SK-N-SH (cell line): ENCODE results near the gene INPP5A. TPM values are rescaled to one million over a fixed set of nuclear protein-coding genes. Genes with fewer than 3 reads are reported as not detected.
A peak's percentile ranks its signal among the peaks of the same experiment; 100 is the strongest.

Source experiments
- CTCF ChIA-PET: fragments of 300-600, 350-600 bp; formaldehyde crosslinking; extraction: SDS; loops from one replicate; lab custom pipeline; 2021; lab: Yijun Ruan, JAX
- POLR2A ChIA-PET: fragments of 350-600 bp; sonication (Branson Sonifier 250); formaldehyde crosslinking; extraction: SDS; loops from one replicate; lab custom pipeline; 2020; ENCODE audit warnings: antibody characterized with exemption, inconsistent platforms; lab: Yijun Ruan, JAX
- DNase-seq: peaks from one replicate; pipeline ENCODE4 v3.0.0; 2012
- H2AFZ ChIP-seq: fragments of 200-600 bp; sonication (generic); 2 replicates; pipeline ENCODE4 v1.8.1; 2016; ENCODE audit warnings: antibody characterized with exemption, mild to moderate bottlenecking, low read depth
- H3F3A ChIP-seq: fragments of 200-600 bp; sonication (generic); replicated peaks from 2 replicates; pipeline ENCODE3; 2016; ENCODE audit warnings: antibody characterized with exemption, mild to moderate bottlenecking; ENCODE audit not compliant: insufficient read depth
- H3K27ac ChIP-seq, 2 experiments: fragments of 200-500 bp in 1 of 2; fragments of 200-600 bp in 1 of 2; sonication (Bioruptor generic) in 1 of 2; sonication (generic), shearing (Covaris generic) in 1 of 2; 2 replicates each; pipeline versions ENCODE4 v1.5.1 to v1.6.1; 2014 to 2016; ENCODE audit warnings: low read depth in 2 of 2, inconsistent platforms in 1 of 2, low read length in 1 of 2, mild to moderate bottlenecking in 1 of 2, mixed read lengths in 1 of 2
- H3K27me3 ChIP-seq: fragments of 200-600 bp; sonication (generic), shearing (Covaris generic); 2 replicates; pipeline ENCODE4 v1.6.1; 2016; ENCODE audit warnings: mixed run types; ENCODE audit not compliant: insufficient read depth
- H3K36me3 ChIP-seq, 2 experiments: fragments of 200-500 bp in 1 of 2; fragments of 200-600 bp in 1 of 2; sonication (Bioruptor generic) in 1 of 2; sonication (generic) in 1 of 2; replicated peaks in 1 of 2; 2 replicates each; pipeline versions ENCODE3 to v1.5.1; 2014 to 2016; ENCODE audit warnings: low read length in 1 of 2, mild to moderate bottlenecking in 1 of 2; ENCODE audit not compliant: insufficient read depth in 2 of 2, control insufficient read depth in 1 of 2
- H3K4me1 ChIP-seq, 2 experiments: fragments of 200-500 bp in 1 of 2; fragments of 200-600 bp in 1 of 2; sonication (Bioruptor generic) in 1 of 2; sonication (generic), shearing (Covaris generic) in 1 of 2; 2 replicates each; pipeline versions ENCODE4 v1.5.1 to v1.6.1; 2014 to 2016; ENCODE audit warnings: low read depth in 1 of 2, low read length in 1 of 2, mixed run types in 1 of 2; ENCODE audit not compliant: insufficient read depth in 2 of 2, control insufficient read depth in 1 of 2
- H3K4me2 ChIP-seq: fragments of 200-600 bp; sonication (generic), shearing (Covaris generic); 2 replicates; pipeline ENCODE4 v1.6.1; 2017; ENCODE audit warnings: mixed run types
- H3K4me3 ChIP-seq, 2 experiments: fragments of 200-500 bp in 1 of 2; fragments of 200-600 bp in 1 of 2; sonication (Bioruptor generic) in 1 of 2; sonication (generic), shearing (Covaris generic) in 1 of 2; 2 replicates each; pipeline versions ENCODE4 v1.5.1 to v1.8.1; 2014 to 2016; ENCODE audit warnings: low read depth in 2 of 2, inconsistent platforms in 1 of 2, low read length in 1 of 2, mild to moderate bottlenecking in 1 of 2, mixed read lengths in 1 of 2, moderate library complexity in 1 of 2
- H3K79me2 ChIP-seq: fragments of 200-600 bp; sonication (generic); 2 replicates; pipeline ENCODE4 v1.8.1; 2017; ENCODE audit warnings: mild to moderate bottlenecking; ENCODE audit not compliant: insufficient read depth
- H3K9ac ChIP-seq: fragments of 200-600 bp; sonication (generic); 2 replicates; pipeline ENCODE4 v1.6.1; 2017; ENCODE audit warnings: mixed run types
- H3K9me2 ChIP-seq: fragments of 200-600 bp; sonication (generic); 2 replicates; pipeline ENCODE4 v1.6.1; 2017; ENCODE audit warnings: mixed run types
- H3K9me3 ChIP-seq: fragments of 200-600 bp; sonication (generic); 2 replicates; pipeline ENCODE4 v1.6.1; 2017; ENCODE audit warnings: mixed run types, mild to moderate bottlenecking, moderate library complexity
- H4K20me1 ChIP-seq: fragments of 200-600 bp; sonication (generic); 2 replicates; pipeline ENCODE4 v1.6.1; 2017; ENCODE audit warnings: mild to moderate bottlenecking, mixed run types; ENCODE audit not compliant: insufficient read depth
- CHD2 ChIP-seq: fragments of 150-350 bp; IDR thresholded peaks from 2 replicates; pipeline ENCODE4 v1.6.1; 2018; ENCODE audit warnings: low read length; ENCODE audit not compliant: partially characterized antibody
- ELF1 ChIP-seq: IDR thresholded peaks from 2 replicates; pipeline ENCODE4 v1.4.0; 2012
- EP300 ChIP-seq, 2 experiments: IDR thresholded peaks; 2 replicates each; pipeline versions ENCODE4 v1.4.0 to v1.6.1; 2012; ENCODE audit warnings: borderline replicate concordance in 1 of 2, low read depth in 1 of 2, low read length in 1 of 2
- EZH2phosphoT487 ChIP-seq: fragments of 200-600 bp; sonication (generic); IDR thresholded peaks from 2 replicates; pipeline ENCODE4 v1.6.1; 2017; ENCODE audit warnings: low read depth, mixed run types, mild to moderate bottlenecking, antibody characterized with exemption, moderate library complexity, borderline replicate concordance
- FOSL2 ChIP-seq: IDR thresholded peaks from 2 replicates; pipeline ENCODE4 v1.4.0; 2012; ENCODE audit warnings: low read depth, mild to moderate bottlenecking, moderate library complexity, borderline replicate concordance
- FOXM1 ChIP-seq: IDR thresholded peaks from 2 replicates; pipeline ENCODE4 v1.4.0; 2012; ENCODE audit warnings: low read depth, mild to moderate bottlenecking
- GABPA ChIP-seq: IDR thresholded peaks from 2 replicates; pipeline ENCODE4 v1.4.0; 2012; ENCODE audit warnings: low read depth, mild to moderate bottlenecking
- JUND ChIP-seq: IDR thresholded peaks from 2 replicates; pipeline ENCODE4 v1.4.0; 2012
- MAX ChIP-seq: IDR thresholded peaks from 2 replicates; pipeline ENCODE4 v1.4.0; 2012; ENCODE audit warnings: low read depth
- MEF2A ChIP-seq: IDR thresholded peaks from 2 replicates; pipeline ENCODE4 v1.4.0; 2012; ENCODE audit warnings: low read depth, borderline replicate concordance
- MXI1 ChIP-seq: IDR thresholded peaks from 2 replicates; pipeline ENCODE4 v1.6.1; 2012; ENCODE audit warnings: mild to moderate bottlenecking, low read depth, low read length, improper control_type of control experiment
- NFIC ChIP-seq: IDR thresholded peaks from 2 replicates; pipeline ENCODE4 v1.4.0; 2012; ENCODE audit warnings: borderline replicate concordance
- PBX3 ChIP-seq: IDR thresholded peaks from 2 replicates; pipeline ENCODE4; 2012
- POLR2AphosphoS5 ChIP-seq: IDR thresholded peaks from 2 replicates; pipeline ENCODE4 v1.6.1; 2012; ENCODE audit warnings: low read depth, low read length
- RAD21 ChIP-seq: IDR thresholded peaks from 2 replicates; pipeline ENCODE4 v1.6.1; 2012; ENCODE audit warnings: mild to moderate bottlenecking, low read length
- RCOR1 ChIP-seq: fragments of 150-350 bp; IDR thresholded peaks from 2 replicates; pipeline ENCODE4 v1.6.1; 2017; ENCODE audit warnings: antibody characterized with exemption, low read length
- REST ChIP-seq: IDR thresholded peaks from 2 replicates; pipeline ENCODE4 v1.6.1; 2012; ENCODE audit warnings: mild to moderate bottlenecking, low read depth, low read length, moderate library complexity
- RXRA ChIP-seq: IDR thresholded peaks from 2 replicates; pipeline ENCODE4 v1.4.0; 2012; ENCODE audit warnings: low read depth, mild to moderate bottlenecking, borderline replicate concordance
- SMC3 ChIP-seq: IDR thresholded peaks from 2 replicates; pipeline ENCODE4 v1.6.1; 2012; ENCODE audit warnings: low read depth, low read length, improper control_type of control experiment
- USF1 ChIP-seq: IDR thresholded peaks from 2 replicates; pipeline ENCODE4 v1.4.0; 2012; ENCODE audit warnings: low read depth, borderline replicate concordance
- WGBS: methylation state at CpG from one replicate; pipeline ENCODE4 v1.1.6; 2017; ENCODE audit warnings: low lambda C conversion rate; 5-methylcytosine and 5-hydroxymethylcytosine counted together
- polyA plus RNA-seq, 3 experiments: library from polyadenylated mRNA; depleted of rRNA; stranded (reverse); fragments of >200 nt; gene quantifications; 2 replicates each; pipeline ENCODE4 v1.2.3, GENCODE V29; 2012

INPP5A gene
- polyA plus RNA-seq, 1 of the 3 experiments (the other 2 are of a cell fraction) = 12.0 TPM

- Histone ChIP-seq H3K4me2 (no peak overlapping the region), H3K27ac (peak overlapping the region in 1 of 2 experiments; percentile 70; a peak in 2 of 4 replicates), H3K79me2 (no peaks in the 10 kb centered on the region), H2AFZ (no peak overlapping the region), H3K9me3 (no peaks in the 10 kb centered on the region)
- POLR2A ChIA-PET = no interaction called here
- TF ChIP-seq ELF1 (no peak), MEF2A (no peak), RCOR1 (peak; percentile 54; the same call in 1 of the 2 replicates), MXI1 (no peak), JUND (no peak), CHD2 (peak; percentile 30), USF1 (no peak), RXRA (no peak), EP300 (IDR thresholded peaks at IDR 0.05; ENCODE audit: borderline replicate concordance in 1 of 2, low read depth in 1 of 2, low read length in 1 of 2) (no peak), MAX (no peak), FOSL2 (no peak), NFIC (no peak), REST (no peak), GABPA (no peak), SMC3 (peak; percentile 1; the same call in 1 of the 2 replicates), RAD21 (peak; percentile 46), EZH2phosphoT487 (no peak), PBX3 (no peak), POLR2AphosphoS5 (no peak), FOXM1 (no peak)
- TF ChIP-seq, all 33 proteins: peak for 4
- no peaks in the 10 kb centered on the region for H4K20me1 ChIP-seq
- H3K36me3 ChIP-seq = no peaks in the 10 kb centered on the region
- H3F3A ChIP-seq = no peaks in the 10 kb centered on the region
- H3K4me3 ChIP-seq = no peak overlapping the region; a peak in 1 of 4 replicates
- no peaks in the 10 kb centered on the region for H3K27me3 ChIP-seq
- H3K4me1 ChIP-seq = peaks cover 0 to 35% of the 10 kb centered on the region in 2 experiments; a peak in 1 of 4 replicates
- no peaks in the 10 kb centered on the region for H3K9me2 ChIP-seq
- CTCF ChIA-PET = interaction anchor here (1.0 to 6.8 kb wide), 5 partner anchors 13 to 125 kb away, joined by 3 to 42 read pairs (median 3); no protein-coding TSS in a partner anchor
- no peak overlapping the region for H3K9ac ChIP-seq
- WGBS = 55% methylated on average over 14 of the region's 19 CpGs
- DNase-seq = peak; percentile 89
Measured at GRCh38 chr10:132735341-132735775, 197.8 kb downstream of the INPP5A start.
